Measurements from ENCODE around the gene USP30. TPM values are rescaled to one million over a fixed set of nuclear protein-coding genes. Genes with fewer than 3 reads are reported as not detected.

The USP30 gene
- polyA plus RNA-seq, 12 donors = 11.7 to 33.8 (median 14.1) TPM; not detected in 1

GRCh38 chr12:109125791-109126190 lies 73.4 kb downstream of the USP30 start:
- DNase-seq = no peak

GRCh38 chr12:109126784-109127183 lies 74.4 kb downstream of the USP30 start:
- peak; percentile 48 for DNase-seq

- DNase-seq = no peak
These were observed 75.3 kb downstream of the USP30 start for GRCh38 chr12:109127533-109128242.

- no peak for DNase-seq
These were observed 78.1 kb downstream of the USP30 start for GRCh38 chr12:109130297-109131153.

GRCh38 chr12:109131154-109132050 lies 79.0 kb downstream of the USP30 start:
- DNase-seq = no peak

GRCh38 chr12:109134186-109134917 lies 82.0 kb downstream of the USP30 start:
- no peak for DNase-seq

GRCh38 chr12:109137055-109137454 lies 84.7 kb downstream of the USP30 start:
- DNase-seq = no peak

Other genes with a start within 250 kb of the USP30 start
- 10 to 100 TPM in 11 of 12 donors, not detected in 1; 16.7 to 28.5 (median 19.9) TPM for gene SSH1, start 195.0 kb upstream of the USP30 start, polyA plus RNA-seq (ENCODE audit: insufficient read length in 12 of 12)
- under 1 TPM in 6 of 12 donors, not detected in 6; 0.11 to 0.40 (median 0.25) TPM for gene DAO, start 172.5 kb upstream of the USP30 start, polyA plus RNA-seq (ENCODE audit: insufficient read length in 12 of 12)
- gene SVOP, start 31.5 kb upstream of the USP30 start, polyA plus RNA-seq (ENCODE audit: insufficient read length in 12 of 12) = under 1 TPM in 10 of 12 donors, not detected in 2; 0.04 to 0.81 (median 0.20) TPM
- 10 to 100 TPM in 11 of 12 donors, not detected in 1; 18.5 to 28.8 (median 20.3) TPM for gene ALKBH2, start 40.9 kb downstream of the USP30 start, polyA plus RNA-seq (ENCODE audit: insufficient read length in 12 of 12)
- gene UNG, start 45.0 kb downstream of the USP30 start, polyA plus RNA-seq (ENCODE audit: insufficient read length in 12 of 12) = 10 to 100 TPM in 11 of 12 donors, not detected in 1; 24.5 to 40.1 (median 25.7) TPM
- 10 to 100 TPM in 3 of 12 donors, 1 to 10 TPM in 8, not detected in 1; 2.1 to 13.2 (median 8.0) TPM for gene ACACB, start 64.0 kb downstream of the USP30 start, polyA plus RNA-seq (ENCODE audit: insufficient read length in 12 of 12)

Measured in muscle of arm (tissue), 12 donors.